Hematopoietic multipotent progenitor cell treated with erythropoietin and hydrocortisone succinate and interleukin-3 and kit ligand, for 17 days (in vitro differentiated cells): ENCODE data around the gene BLACAT1.

Experiments used
- DNase-seq: peaks from one replicate; pipeline ENCODE4 v3.0.0-alpha.2; 2015; ENCODE audit warnings: low spot score

The BLACAT1 gene

DNA sequence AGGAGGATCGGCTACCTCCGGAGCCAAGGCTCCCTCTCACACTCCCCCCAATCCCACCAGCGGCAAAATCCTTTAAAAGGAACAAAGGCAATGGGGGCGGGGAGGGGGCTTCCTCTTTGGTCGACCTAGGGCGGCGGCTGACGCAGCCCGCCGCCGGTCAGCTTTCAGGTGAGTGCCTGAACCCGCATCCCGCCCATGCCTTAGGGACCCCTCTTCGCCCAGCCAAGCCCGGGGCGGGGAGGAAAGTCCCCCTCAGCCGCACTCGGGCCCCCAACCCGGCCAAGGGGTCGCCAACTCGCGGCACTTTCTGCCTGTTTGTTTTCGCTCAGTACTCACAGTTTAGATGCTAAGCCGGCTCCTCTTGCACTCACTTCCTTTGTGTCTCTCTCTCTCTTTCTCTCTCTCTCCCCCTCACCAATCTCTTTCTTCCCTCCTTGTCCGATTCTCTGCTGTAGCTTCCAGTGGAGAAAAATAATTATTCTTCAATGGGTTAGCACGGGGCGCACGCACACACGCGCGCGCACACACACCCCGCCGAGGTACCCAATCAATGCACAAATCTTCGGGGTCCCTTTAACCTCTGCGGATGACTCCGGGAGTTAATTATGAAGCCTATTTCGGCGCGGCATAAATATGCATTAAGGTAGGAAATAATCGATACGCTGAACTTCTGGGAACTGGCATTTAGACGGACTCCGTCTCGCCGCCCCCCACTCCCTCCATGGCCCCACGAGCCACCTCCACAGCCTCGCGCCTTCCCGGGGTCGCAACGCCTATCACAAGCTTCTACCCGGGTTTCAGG is at the start of gene BLACAT1:
TSS of gene BLACAT1 (minus strand) at position 465 of the 802 bp plus-strand sequence.
- no peak for DNase-seq

DNA sequence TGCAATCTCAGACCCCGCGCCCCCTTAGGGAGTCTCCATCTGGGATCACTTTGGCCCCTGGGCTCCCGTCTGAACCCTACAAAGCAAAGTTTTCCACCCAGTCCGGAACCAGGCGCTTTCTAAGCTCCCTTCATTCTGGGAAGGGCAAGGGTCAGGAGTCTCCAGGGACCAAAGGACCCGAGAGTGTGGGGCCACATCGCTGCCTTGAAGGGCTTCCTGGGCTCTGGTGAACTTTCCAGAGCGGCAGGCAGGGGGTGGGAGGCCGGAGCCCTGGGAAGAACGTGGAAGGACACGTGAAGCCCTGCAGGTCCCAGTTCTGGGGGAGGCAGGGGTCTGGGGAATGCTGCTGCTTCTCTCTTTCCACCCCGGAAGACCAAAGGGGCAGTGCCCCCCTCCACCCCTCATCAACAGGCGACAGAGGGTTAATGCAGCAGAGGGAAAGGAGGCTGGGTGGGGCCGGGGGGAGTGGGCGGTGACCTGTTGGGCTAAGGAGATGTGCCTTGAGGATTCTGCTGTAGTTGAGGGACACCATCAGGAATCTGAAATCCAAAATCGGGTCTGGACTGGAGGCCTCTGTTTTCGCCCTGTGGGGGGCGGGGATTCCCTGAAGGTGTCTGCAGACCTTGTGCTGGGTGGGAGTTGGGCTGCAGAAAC is 49.4 kb upstream of the BLACAT1 start:
- DNase-seq: no peak

DNA sequence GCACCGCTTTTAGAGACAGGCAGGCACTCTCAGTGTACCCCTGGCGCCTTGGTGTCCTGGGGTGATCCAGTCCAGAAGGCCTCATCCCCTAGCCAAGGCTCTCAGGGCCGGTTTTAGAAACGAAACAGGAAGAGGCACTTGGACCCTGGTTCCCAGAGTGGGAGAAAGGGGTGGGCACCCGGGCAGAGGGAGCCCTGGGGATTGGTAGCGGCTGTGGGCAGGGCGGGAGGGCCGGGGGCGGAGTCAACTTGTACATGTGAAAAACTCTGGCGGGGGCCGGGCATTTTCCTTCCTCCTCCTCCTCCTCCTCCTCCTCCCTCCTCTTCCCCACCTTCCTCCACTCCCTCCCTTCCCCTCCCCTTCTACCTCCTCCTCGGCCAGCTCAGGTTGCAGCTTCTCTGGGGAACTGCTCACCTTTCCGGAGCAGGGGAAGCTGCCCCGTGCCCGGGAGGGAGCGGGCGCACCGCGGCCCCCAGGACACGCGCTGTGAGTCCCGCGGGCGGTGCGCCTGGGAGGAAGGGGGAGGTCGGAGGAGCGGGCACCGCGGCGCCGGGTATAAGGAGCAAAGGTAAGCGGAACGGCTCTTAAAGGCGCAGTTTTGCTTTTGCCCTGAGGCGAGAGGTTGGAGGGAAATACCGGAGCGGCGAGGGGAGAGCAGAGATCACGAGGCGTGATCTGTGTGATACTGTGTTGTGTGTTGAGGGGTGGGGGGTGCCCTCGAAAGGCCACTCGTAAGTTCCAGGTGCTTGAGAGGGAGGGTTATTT is 48.6 kb upstream of the BLACAT1 start, which contains the start of gene CDK18:
TSS of gene CDK18 (plus strand) at position 359 of the 765 bp plus-strand sequence. CDS start 18,499 bp downstream, outside the sequence.
- DNase-seq: no peak

DNA sequence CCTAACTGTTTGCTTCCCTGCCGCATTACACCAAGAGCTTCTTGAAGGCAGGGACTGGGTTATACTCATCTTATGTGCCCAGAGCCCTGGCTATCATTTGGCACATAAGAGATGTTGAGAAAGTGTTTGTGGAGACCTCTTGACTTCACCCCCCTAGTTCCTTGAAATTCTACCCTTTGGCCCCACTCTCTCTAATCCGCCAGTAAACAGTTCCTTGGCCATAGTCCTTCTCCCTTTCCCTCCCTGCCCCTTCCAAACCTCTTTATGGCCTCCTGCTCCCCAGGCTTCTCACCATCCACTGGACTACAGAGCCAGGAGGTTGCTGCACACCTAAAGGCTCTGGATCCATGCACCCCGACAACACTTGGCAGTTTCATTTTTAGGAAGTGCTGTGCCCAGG is 47.1 kb upstream of the BLACAT1 start:
- no peak for DNase-seq

DNA sequence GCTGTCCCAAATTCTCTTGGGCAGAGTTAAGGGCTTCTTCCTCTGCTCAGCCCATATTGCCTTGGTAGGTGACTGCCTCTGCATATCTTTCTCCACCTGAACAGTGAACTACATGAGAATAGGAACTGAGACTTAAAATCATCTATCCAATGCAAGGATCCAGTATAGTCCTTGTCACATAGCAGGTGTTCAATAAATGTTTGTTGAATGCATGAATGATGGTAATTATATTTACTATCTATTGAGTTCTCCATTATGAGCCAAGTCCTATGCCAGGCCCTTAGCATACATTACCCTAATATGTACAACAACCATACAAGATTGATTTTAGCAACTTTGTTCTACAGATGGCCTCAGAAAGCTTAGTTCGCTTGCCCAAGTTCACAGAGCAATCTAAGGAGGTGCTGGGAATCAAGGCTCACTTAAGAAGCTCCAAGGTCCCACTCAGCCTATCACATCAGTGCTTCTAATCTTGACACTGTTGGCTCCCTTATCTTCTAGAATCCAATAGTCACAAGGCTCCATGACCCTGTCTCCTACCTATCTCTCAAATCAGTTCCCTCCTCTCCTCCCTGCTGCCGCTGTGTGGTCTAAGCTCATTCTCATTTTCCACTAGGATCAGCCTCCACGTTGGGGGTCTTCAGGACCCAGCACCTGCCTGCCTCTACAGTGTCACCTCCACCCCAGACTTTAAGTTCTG is 46.4 kb upstream of the BLACAT1 start:
- DNase-seq: no peak

DNA sequence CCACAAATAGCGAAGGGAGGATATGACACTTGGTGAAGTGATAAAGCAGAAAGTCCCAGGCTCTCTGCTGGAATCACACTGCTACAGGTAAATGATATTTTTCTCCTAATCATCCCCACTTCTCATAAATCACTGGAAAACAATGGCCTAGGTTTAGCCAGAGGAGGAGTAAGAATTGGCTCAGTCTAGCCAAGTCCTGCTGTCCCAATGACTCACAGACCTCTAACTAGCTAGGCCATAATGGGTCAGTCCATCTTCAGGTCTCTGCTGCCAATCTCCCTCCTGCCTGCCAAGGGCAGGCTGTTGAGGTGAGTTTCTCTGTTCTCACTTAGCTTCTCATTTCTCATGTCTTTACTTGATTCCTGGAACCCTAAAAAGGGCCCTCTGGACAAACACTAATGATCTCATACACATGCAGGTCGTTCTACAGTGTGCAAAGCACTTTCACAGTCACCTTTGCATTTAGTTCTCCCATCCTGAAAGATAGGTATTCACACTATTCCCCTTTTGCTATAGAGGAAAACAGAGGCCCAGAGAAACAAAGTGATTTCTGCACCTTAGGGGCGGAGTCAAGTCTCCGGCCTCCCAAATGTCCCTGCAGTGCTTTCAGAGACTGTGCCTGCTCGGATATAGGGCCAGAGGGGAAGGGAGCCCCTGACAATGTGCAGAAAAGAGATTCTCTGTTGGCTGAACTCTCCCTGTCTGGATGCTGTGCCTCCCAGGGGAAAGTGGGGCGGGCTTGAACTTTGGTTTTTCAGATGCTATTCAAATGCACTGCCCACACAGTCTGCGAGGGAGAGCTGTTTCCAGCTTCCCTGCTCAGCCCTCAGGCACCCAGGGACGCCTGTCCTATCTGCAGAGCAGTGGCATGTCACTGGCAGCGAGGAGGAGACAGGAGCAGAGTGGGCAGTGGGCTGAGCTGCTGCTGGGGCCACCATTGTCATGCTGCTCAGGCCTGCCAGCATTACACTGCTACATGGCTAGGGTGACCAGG is 44.7 kb upstream of the BLACAT1 start:
- no peak for DNase-seq

DNA sequence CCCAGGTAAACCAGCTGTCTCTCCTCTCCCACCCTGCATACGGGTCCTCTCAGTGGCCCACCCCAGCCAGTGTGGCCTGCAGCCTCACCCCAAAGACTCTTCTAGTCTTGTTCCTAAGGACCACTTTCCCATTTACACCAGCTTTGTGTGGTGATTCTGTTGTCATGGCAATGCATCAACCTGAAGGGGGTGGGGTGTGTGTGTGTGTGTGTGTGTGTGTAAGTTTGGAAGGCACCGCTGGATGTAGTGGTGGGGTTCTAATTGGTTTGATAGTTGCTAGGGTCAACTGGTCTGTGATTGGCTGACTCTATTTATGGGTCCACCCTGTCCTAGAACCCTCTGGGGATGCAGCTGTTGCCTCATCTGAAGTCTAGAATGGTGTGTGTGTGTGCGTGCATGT is 43.9 kb upstream of the BLACAT1 start:
- DNase-seq: no peak

DNA sequence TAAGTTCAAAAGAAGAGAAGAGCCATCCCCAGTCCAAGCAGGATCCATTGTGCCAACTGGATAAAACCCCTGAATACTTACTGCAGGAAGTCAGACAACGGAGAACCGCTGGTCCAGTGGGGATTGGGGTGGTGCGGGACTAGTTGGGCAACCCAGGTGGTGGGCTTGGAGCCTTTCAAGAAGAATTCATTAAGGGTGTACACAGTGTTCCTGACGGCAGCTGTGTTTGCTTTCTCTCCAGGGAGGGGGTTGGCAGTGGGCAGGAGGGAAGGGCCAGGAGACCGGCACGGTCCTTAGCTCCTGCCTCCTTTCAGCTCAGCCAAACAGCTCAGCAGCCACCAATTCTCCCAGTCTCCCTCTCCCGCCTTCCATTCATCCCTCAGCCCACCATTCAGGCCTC is 41.5 kb upstream of the BLACAT1 start:
- DNase-seq: no peak

DNA sequence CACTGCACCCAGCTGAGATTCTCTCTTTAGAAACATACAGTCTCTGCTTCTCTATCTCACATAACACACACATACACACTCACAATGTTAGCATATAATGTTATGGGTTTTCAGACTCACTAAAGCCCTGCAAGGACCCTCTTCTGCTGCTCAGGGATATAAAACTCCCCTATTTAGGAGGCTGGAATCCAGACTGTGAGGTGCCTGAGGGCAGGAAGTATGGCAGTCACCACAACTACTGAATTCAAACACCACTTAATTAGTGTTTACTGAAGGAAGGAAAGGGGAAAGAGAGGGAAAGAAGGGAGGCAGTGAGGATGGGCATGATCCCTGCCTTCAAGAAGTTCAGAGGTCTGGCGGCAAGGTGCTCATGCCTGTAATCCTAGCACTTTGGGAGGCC is 40.8 kb upstream of the BLACAT1 start:
- DNase-seq: no peak

DNA sequence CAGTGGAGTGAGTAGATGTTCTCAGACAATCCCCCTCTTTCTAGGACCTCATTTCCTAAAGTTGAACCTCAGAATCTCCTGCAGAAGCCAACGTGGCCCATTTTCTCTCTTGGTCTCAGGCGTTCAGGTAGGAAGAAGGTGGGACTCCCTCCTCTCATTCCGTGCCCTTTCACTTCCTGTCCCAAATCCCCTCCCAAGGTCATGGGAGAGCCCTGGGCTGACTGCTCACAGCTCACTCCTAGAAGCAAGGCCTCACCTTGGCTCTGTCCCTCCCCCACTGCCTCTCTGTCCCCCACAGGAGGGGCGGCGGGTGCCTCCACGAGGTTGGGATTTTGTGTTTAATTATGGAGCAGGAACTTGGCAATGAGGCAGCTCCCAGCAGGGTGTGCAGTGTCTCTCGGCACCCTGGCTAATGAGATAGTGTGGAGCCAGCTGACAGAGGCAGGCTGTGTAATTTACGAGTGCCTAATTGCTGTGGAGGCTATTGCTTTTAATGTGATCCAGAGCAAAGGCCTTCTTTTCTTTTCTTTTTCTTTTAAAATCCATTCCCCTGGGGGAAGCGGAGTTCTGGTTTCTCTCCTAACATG is 39.5 kb upstream of the BLACAT1 start:
- DNase-seq: no peak

DNA sequence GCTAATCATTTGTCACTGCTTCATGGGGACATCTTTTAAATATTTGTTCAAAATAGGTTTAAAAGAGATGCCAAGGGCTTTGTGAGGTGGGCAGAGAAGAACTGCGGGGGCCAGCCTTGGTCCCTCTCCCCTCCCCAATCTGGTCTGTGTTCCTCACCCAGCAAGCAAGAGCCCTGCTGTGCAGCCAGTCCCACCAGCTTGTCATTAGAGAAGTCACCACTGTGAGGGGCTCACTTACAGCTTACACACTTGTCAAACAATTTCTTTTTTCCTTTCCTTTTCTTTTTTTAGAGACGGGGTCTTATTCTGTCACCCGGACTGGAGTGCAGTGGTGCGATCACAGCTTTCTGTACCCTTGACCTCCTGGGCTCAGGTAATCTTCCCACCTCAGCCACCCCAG is 38.3 kb upstream of the BLACAT1 start:
- DNase-seq: no peak

DNA sequence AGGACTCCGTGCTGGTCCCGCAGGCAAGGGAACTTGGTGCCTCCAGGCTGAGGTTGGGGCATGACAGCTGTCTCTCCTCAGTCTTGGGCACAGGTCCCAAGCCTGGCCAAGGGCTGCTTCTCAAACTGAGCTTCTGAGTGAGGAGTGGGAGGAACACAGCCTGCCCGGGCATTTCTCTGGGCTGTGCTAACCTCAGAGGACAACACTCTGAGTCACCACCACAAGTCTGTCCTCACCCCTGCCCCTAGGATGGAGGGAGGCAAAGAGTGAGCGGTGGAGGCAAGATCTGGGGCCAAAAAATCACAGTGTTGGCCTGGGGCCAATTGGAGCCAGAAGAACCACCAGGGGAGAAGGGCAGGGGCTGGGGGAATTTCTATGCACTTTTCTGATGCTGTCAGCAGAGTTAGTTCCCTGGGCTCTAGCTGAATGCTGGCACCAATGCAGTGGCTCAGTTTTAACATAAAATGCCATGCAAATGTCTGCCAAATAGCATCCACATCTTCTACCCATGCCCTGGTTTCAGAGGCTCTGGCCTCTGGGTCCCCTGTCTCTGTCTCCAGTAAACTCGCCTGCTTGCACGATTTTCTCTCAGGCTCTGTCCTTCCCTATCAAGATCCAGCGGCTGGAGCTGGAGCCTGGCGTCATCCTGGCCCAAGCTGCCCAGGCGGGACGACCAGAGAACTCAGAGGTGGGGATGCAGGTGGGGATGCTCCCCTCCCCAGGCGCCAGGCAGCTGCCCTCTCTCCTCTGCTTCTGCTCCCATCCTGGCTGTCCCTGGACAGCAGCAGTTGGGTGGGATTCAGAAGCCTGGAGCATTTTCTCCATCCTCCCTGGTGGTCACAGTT is 37.6 kb upstream of the BLACAT1 start:
- DNase-seq: no peak

DNA sequence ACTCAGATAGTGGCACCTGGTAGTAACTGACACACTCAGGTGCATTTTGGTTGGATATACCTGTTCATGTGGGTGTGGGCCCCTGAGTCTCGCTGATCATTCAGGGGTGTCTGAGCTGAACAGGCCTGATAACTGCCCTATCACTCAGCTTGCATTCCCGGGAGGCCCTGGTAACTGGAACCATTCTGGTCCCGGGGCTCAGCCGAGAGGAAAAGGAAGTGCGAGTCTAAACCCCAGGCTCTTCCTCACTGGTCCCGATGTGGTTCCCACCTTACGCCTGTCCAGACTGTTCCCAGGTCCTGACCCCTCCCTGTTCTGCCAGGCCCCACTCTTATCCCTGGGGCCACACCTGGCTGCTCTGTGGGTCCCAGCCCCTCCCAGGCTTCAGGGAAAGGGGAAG is 36.9 kb upstream of the BLACAT1 start:
- DNase-seq: no peak

DNA sequence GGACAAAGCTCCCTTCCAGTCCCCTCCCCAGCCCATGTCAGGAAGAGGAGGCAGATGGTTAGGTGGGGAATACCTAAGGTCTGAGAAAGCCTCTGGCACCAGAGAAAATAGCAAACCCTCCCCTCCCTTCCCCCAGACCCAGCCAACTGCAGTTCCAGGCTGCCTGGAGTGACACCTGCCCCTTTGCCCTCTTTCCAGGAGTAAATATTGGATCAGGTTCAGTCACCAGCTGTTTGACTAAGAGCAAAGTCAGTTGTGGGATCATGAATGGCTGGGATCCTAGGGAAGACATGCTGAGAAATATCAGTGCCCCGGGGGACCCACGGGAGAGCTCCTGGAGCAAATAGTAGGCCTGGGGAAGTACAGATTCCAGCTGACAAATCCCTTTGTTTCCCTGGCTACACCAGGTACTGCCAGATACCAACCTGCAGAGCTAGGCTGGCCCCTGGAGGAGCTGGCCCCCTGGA is 36.4 kb upstream of the BLACAT1 start:
- no peak for DNase-seq

DNA sequence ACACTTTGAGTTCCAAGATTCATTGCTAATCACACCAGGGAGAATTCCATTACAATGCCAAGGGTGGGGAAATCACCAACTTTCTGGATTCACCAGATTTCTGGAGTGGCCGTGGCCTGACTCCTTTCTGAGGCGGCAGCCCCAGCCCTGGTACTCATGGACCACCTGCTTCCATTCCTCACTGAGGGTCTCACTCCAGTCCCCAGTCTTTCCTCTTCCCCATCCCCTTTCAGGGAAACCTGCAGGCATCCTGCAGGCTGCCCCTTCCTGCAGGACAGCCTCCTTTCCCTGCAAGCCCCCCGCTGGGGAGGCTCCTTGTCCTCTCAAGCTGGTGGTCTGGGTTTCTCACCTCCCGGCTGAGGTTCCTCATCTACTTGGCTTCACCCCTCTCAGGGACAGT is 35.9 kb upstream of the BLACAT1 start:
- DNase-seq: no peak

DNA sequence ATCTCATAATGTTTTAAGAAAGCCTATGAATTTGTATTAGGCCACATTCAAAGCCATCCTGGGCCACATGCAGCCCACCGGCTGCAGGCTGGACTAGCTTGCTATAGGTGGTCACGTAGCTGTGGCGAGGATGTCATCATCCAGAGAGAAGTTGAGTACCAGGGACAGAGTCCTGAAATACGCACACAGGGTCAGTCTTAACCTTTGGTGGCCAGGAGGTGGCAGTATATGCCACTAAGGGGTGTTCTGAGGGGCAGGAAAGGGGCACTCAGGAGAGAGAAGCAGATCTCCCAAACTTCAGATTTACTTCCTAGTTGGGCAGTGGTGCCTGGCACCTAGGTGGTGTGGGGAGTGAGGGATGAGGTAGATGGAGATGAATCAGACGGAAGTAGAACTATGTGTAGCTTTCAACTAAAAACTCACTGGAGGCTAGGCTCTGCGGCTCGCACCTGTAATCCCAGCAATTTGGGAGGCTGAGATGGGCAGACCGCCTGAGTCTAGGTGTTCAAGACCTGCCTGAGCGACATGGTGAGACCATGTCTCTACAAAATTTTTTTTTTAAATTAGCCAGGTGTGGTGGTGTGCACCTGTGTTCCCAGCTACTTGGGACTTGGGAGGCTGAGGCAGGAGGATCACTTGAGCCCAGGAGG is 32.4 kb upstream of the BLACAT1 start:
- DNase-seq: peak; percentile 20

DNA sequence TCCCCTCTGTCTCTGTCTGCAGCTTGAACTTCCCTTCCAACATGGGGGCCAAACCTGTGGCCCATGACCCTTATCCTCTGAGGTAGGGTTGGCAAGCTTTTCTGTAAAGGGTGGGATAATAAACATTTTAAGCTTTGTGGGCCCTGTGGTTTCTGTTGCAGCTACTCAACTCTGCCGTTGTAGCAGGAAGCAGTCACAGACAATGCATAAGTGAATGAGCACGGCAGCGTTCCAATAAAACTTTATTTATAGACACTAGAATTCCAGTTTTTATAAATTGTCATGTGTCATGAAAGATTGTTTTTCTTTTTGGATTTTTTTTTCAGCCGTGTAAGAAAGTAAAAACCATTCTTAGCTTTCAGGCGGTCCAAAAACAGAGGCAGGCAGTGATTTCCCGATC is 30.4 kb upstream of the BLACAT1 start:
- no peak for DNase-seq

DNA sequence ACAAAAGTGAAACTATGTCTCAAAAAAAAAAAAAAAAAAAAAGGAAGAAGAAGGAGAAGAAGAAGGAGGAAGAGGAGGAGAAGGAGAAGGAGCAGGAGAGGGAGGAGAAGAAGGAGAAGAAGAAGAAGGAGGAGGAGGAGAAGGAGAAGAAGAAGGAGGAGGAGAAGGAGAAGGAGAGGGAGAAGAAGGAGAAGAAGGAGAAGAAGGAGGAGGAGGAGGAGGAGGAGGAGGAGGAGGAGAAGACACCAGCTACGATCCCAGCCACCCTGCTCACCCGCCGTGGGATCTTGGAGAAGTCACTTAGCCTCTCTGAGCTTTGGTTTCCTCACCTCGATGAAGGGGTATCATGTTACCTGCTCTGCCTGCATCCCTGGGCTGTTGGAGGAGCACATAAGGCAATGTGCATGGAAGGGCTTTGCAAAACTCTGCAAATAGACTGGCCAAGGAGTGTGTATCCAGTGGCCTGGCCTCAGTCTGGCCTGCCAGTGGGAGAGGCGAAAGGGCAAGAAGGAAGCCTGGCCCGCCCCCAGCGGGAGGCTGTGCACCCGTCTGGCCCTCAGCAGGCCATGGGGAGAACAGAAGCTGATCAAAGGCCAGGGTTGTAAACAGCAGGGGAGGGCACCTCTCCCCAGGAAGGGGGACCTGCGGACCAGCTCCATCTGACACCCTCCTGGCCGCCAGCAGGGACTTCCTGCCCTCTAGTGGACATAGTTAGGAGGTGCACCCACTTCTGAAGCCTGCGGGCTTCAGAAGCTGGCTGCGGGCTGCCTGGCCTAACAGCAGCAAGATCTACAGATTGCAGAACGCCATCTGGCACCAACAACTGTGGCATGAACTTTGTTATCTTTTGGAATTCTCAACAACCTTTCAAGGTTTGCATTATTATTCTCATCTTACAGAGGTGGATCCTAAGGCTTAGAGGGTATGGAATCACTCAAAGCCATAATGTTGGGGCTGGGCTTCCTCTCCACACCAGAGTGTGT is 29.4 kb upstream of the BLACAT1 start:
- peak; percentile 66 for DNase-seq
